Measurements from ENCODE around the gene TBXAS1.

DNA sequence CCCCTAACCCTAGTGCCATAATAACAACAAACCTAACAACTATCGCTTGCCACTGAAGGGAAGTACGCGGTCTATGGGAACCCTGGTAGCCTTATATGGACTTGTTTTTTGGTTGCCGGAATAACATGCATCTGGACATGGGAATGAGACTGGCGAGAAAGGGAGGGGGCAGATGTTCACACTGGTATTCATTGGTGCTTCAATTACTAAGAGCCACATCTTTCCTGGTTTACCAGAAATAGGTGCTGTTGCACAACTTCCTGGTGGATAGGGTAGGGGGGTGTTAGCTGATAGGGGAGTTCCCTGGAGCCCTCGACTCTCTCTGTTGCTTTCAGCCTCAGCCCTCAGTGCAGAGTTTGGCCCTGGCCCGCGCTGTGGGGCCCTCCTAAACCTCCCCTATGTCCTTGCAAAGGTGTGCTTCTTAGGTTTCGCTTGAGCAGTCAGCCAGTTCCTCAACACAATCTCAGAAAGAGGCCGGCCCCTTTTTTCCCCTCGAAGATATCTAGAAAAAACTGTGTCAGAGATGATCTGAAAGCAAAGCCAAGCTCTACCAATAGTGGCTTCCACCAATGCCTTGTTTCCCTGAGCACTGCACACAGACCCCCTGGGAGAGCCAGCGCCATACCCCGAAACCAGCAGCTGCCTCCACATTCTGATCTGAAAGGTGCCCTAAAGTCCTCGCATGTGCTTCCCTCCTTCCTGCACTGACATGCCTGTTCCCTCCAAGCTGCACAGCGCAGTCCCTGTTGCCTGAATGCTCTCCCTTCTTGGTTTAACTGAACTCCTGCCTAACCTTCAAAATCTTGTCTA lies 13.5 kb downstream of the TBXAS1 start:
- TF ChIP-seq TEAD1 (CRISPR knock-in tag; IDR thresholded peaks at IDR 0.05) (no peak), GTF2I (CRISPR knock-in tag; conservative IDR thresholded peaks at IDR 0.05) (no peak), NFATC4 (CRISPR knock-in tag; IDR thresholded peaks at IDR 0.05) (no peak), SMAD3 (CRISPR knock-in tag; IDR thresholded peaks at IDR 0.05; ENCODE audit: borderline replicate concordance) (no peak), ZNF138 (CRISPR knock-in tag; conservative IDR thresholded peaks at IDR 0.05) (no peak), SP1 (CRISPR knock-in tag; conservative IDR thresholded peaks at IDR 0.05) (no peak)
- TF ChIP-seq, protein P1, sequence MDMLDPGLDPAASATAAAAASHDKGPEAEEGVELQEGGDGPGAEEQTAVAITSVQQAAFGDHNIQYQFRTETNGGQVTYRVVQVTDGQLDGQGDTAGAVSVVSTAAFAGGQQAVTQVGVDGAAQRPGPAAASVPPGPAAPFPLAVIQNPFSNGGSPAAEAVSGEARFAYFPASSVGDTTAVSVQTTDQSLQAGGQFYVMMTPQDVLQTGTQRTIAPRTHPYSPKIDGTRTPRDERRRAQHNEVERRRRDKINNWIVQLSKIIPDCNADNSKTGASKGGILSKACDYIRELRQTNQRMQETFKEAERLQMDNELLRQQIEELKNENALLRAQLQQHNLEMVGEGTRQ (CRISPR knock-in tag; IDR thresholded peaks at IDR 0.05), result no peak
- TF ChIP-seq, protein P2, sequence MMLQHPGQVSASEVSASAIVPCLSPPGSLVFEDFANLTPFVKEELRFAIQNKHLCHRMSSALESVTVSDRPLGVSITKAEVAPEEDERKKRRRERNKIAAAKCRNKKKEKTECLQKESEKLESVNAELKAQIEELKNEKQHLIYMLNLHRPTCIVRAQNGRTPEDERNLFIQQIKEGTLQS (CRISPR knock-in tag; conservative IDR thresholded peaks at IDR 0.05), result no peak
- TF ChIP-seq, protein P3, sequence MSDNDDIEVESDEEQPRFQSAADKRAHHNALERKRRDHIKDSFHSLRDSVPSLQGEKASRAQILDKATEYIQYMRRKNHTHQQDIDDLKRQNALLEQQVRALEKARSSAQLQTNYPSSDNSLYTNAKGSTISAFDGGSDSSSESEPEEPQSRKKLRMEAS (CRISPR knock-in tag; IDR thresholded peaks at IDR 0.05), result no peak
- TF ChIP-seq, protein P4, sequence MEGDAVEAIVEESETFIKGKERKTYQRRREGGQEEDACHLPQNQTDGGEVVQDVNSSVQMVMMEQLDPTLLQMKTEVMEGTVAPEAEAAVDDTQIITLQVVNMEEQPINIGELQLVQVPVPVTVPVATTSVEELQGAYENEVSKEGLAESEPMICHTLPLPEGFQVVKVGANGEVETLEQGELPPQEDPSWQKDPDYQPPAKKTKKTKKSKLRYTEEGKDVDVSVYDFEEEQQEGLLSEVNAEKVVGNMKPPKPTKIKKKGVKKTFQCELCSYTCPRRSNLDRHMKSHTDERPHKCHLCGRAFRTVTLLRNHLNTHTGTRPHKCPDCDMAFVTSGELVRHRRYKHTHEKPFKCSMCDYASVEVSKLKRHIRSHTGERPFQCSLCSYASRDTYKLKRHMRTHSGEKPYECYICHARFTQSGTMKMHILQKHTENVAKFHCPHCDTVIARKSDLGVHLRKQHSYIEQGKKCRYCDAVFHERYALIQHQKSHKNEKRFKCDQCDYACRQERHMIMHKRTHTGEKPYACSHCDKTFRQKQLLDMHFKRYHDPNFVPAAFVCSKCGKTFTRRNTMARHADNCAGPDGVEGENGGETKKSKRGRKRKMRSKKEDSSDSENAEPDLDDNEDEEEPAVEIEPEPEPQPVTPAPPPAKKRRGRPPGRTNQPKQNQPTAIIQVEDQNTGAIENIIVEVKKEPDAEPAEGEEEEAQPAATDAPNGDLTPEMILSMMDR (IDR thresholded peaks at IDR 0.05), result no peak
- TF ChIP-seq, protein P5, sequence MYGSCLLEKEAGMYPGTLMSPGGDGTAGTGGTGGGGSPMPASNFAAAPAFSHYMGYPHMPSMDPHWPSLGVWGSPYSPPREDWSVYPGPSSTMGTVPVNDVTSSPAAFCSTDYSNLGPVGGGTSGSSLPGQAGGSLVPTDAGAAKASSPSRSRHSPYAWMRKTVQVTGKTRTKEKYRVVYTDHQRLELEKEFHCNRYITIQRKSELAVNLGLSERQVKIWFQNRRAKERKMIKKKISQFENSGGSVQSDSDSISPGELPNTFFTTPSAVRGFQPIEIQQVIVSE (CRISPR knock-in tag; IDR thresholded peaks at IDR 0.05; ENCODE audit: borderline replicate concordance), result no peak

All from WTC11 (cell line).